HG02981 (cell line): ENCODE results near the gene GGT5.
"Not testable (repeated sequence)": the region's sequence is repeated elsewhere in the genome, so short reads cannot be mapped to it uniquely, and the experiment has no call there.

Experiments used
- ATAC-seq: cut with Tn5 transposase; IDR thresholded peaks from one replicate; pipeline ENCODE4 v1.9.1; 2021; ENCODE audit warnings: mild to moderate bottlenecking, moderate library complexity; ENCODE audit not compliant: unreplicated experiment

GGT5 gene

DNA sequence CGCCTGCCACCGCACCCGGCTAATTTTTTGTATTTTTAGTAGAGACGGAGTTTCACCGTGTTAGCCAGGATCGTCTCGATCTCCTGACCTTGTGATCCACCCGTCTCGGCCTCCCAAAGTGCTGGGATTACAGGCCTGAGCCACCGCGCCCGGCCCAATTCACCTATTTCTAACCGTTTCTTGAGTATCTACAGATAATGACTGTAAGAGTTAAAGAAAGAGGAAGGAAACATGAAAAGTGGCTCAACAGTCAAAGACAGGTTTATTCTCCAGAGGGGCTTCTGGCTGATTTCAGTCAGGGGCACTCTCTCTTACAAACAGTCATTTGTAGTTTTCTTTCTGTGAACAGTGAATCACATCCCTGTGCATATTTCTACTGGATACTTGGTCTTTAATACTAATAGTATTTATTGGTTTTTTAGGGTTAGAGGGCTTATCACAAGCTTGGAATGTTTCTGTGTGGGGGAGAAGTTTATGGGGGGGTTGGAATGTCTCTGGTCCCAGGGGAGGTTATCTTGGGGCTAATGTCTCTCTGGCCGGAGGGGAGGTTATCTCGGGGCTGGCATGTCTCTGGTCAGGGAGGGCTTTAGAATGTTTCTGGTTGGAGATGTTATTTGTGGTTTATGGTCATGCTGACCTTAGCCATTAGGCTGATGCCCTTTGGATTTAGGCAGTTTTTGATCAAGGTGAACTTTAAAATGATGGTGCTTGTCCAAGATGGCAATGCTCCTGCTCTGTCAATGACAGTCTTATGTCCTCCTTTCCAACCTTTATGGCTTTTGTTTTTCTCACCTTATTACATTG, 38.2 kb downstream of the GGT5 start:
- not testable (repeated sequence) for ATAC-seq

DNA sequence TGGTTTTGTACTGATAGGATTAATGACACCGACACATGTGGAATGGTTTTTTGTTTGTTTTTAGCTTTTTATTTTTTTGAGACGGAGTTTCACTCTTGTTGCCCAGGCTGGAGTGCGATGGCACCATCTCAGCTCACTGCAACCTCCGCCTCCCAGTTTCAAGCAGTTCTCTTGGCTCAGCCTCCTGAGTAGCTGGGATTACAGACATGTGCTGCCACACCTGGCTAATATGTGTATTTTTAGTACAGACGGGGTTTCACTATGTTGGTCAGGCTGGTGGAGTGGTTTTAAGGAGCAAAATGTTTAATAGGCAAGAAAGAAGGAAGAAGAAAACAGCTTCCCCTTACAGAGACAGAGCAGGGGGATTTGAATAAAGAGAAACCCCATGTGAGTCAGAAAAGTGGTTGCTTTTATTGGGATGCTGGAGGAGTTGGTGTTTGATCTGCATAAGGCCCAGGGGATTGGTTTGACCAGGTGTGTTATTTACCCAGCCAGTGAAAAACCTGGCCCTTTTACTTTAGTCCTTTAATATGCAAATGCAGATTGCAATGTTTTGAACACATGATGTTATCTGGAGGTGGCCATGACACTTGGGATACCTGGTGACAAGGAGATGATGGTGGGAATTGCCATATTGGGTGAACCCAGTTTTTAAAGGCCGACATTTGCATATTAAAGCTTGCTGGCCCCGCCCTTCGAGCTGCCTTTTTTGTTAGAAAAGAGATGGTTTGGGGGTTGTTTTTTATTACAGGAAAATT, 39.3 kb downstream of the GGT5 start:
- ATAC-seq = no peak

DNA sequence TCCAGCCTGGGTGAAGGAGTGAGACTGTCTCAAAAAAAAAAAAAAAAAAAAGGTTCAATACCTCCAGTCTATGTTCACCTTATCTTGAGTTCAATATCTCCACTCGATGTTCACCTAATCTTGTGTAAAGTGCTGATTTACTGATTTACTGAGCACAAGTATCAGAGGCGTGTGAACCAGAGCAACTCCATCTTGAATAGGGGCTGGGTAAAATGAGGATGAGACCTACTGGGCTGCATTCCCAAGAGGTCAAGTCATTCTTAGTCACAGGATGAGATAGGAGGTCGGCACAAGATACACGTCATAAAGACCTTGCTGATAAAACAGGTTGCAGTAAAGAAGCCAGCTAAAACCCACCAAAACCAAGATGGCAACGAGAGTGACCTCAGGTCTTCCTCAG, 41.0 kb downstream of the GGT5 start:
- not testable (repeated sequence) for ATAC-seq

DNA sequence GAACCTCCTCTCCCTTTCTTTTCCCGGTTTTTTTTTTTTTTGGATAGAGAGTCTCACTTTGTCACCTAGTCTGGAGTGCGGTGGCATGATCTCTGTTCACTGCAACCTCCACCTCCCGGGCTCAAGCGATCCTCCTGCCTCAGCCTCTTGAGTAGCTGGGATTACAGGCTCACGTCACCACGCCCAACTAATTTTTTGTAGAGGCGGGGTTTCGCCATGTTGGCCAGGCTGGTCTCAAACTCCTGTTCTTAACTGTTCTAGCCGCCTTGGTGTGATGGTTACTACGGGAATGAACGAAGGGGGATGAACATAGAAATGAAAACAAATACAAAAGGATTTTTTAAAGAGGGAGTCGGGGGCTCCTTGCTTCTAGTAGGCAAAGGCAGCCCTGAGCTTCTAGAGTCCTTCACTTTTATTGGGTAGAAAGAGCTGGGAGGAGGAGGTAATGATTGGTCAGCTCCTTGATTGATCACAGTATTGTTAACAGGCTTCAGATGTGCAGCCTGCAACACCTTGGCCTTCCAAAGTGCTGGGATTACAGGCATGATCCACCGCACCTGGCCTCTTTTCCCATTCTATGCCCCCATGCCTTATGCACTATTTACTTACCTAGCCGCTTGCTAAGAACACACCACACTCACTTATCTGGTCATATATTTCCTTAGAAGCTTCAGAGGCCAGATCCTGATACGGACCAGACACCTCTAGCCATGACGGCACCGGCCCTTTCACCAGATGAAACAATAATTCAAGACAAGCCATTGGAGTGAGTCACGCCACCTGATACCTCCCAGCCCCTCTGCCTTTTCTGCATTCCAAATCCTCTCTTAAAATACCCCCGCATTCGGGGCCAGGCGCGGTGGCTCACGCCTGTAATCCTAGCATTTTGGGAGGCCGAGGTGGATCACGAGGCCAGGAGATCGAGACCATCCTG, 42.9 kb downstream of the GGT5 start:
- ATAC-seq = no peak

DNA sequence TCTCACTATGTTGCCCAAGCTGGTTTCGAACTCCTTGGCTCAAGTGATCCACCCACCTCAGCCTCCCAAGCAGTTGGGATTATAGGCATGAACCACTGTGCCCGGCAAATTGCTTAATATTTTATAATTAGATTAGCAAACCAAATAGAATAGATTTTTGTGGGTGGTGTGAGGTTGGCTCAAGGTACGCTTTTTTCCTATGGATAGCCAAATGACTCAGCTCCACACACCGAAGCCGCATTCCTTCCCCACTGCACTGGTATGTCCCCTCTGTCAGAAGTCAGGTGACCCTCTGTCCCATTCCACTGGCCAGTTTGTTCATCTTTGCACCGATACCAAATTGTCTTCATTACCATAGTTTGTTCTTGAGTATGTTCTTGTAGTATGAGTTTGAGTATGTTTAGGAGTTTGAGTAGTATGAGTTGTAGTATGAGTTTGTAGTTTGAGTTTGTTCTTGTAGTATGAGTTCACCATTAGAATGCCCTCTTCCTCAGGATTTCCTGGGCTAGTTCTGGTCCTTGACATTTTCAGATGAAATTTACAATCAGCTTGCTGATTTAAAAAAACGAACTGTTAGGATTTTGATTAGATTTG, 44.2 kb downstream of the GGT5 start:
- ATAC-seq = no peak

DNA sequence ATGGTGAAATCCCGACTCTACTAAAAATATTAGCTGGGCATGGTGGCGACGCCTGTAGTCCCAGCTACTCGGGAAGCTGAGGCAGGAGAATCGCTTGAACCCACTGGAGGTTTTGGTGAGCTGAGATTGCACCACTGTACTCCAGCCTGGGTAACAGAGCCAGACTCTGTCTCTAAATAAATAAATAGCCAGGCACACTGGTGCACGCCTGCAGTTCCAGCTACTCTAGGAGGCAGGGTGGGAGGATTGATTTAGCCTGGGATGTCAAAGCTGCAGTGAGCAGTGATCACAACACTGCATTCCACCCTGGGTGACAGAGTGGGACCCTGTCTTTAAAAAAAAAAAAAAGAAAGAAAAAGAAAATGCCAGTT, 46.2 kb downstream of the GGT5 start:
- ATAC-seq = no peak

DNA sequence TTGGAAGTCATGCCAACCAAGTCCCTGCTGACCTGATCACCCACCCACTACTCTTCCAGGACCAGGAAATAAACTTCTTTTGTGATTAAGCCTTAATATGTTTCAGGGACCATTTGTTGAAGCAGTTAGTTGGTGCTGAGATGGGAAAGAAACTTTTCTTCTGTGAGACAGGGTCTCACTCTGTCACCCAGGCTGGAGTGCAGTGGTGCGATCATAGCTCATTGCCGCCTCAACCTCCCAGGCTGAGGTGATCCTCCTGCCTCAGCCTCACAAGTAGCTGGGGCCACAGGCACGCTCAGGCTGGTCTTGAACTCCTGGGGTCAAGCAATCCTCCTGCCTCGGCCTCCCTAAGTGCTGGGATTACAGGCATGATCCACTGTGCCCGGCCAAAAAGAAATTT, 53.0 kb downstream of the GGT5 start:
- no peak for ATAC-seq

DNA sequence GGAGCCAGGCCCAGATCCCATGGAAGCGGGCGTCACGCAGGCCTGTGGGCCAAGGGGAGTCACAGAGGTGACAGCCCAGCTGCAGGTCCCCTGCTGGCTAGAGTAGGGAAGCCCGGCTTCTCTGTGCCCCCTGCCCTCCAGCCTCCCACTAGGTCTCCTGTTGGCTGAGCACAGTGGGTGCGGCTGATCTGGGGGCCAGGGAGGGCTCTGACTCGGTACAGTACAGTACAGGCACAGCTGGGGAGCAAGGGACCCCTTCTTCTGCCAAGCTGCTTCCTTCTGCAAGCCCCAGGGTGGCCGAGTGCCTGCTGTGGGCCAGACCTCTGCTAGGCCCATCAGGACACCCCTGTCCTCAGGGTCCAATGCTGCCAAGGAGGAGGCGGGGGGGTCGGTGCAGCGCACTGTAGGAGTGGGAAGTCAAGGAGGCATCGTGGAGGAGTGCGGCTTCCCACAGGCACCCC, 53.5 kb downstream of the GGT5 start:
- no peak for ATAC-seq

DNA sequence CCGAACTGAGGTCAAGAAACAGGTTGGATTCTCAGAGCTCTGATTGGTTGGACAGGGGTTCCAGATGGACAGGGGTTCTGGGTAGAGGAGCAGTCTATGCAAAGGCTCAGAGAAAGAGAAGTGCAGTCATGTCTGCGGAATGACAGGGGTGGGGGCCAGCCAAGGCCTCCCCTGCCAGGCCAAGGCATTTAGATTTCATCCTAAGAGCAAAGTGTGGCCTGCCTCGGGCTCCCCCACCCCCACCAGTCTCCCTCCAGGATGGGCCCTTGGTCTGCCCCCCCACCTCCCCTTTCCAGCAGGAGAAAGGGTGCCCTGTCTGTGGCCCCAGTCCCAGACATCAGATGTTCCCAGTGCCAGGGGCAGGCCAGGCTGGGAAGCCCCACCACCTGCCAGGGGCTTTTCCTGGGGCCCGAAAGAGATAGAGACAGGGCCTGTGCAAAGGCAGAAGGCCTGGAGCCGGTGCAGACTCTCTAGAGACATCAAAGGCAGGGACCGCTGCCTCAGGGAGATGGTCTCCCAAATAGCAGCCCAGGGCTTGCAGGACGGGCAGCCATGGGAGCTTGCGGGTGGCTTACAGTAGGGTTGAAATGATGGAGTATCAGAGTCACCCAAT, 54.2 kb downstream of the GGT5 start:
- no peak for ATAC-seq

DNA sequence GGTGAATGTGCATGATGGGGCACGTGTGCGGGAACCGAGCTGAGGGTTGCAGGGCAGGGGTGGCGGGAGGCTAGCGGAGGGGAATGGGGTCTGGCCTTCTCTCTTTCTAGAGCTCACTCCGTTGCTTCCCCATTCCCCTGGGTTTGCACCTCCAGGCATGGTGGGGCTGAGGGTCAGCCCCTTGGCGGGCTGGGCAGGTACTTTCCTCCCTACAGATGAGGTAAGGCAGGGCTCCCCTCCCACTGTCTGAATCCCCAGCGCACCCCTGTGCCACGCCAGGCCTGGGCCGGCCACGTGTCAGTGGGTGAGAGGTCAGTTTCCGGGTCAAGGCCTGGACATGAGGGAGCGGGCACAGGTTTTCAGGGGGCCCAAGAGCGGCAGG, 54.7 kb downstream of the GGT5 start:
- no peak for ATAC-seq

DNA sequence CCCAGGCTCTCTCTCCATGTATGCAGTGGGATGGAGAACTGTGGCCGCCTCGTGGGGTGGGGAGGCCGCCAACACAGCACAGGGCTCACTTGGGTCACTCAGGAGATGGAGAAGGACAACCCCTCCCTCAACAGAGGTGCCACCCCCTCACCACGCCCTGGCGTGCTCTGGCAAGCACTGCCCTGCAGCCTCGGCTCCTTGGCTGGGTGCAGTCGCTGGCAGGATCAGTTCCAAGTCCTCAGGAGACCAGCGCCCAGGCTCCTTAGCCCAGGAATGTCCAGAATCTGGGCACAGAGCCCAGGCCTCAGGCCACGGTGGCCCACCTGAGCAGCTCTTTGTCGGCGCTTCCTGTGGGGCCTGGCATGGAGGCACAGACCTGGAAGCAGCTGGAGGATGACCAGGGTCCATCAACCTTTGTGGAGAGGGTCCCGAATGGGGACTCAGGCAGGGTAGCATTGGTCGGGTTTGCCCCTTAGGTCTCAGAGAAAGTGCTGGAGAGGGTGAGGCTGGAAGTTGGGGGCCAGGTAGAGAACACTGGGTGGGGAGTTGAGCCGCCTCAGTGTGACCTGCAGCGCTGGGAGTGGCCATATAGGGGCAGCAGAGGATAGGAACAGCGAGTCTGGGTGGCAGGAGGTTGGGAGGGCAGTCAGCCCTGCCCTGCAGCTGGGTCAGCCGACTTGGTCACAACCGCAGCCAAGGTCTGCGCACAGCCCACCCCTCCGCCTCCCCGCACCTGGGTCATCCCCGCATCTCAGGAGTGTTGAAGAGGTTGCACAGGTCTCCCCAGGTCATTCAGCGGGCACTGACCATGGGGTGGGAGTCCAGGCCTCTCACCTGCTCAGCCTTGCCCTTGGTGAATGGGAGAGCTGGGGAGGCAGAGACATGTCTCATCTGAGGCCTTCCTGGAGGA, 55.4 kb downstream of the GGT5 start:
- no peak for ATAC-seq

DNA sequence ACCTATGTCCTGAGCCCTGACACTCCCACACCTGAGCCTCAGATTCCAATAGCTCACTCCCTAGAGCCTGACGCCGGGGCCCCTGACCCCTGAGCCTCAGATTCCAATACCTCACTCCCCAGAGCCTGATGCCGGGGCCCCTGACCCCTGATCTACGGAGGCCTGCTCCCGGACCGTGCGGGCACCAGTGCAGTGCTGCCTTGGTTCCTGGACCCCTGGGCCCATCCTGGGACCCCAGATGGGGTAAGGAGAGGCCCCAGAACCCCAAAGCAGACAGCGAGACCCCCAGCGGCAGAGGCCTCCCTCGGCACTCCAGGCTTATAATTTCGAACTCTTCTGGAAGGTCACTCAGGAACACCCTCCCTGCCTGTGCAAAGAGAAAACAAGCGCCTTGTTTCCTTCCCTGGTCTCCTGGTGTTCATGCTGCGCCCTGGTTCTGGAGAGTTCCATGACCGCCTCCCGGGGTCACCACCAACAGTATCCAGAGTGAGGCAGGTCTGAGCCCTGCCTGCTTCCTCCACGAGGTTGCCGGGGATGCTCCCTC, 56.1 kb downstream of the GGT5 start:
- no peak for ATAC-seq

DNA sequence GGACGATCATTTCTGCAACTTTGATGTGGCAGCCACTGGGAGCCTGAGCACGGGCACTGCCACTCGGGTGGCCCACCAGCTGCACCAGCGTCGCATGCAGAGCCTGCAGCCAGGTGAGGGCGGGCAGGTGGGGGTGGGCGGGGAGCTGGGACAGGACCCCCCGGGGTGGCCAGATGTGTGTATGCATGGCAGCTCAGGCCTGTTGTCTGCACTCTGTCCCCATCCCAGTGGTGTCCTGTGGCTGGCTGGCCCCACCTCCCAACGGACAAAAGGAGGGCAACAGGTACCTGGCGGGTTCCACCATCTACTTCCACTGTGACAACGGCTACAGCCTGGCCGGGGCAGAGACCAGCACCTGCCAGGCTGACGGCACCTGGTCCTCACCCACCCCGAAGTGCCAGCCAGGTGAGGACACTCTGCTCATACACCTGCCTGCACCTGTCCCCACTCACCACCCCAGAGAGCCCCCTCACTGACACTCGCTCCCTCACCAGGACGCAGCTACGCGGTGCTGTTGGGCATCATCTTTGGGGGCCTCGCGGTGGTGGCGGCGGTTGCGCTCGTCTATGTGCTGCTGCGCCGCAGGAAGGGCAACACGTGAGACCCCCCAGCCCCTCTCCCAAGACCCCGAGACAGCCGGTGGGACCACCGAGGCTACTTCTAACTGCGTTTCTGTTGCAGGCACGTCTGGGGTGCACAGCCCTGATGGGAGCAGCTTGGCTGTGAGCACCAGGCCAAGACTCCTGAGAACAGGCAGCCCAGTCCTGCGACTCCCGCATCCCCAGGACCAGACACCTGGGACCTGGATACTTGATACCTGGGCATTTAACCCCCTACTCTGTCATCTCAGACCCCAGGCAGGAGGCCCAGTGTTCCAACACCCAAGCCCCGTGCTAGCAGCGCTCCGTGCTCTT, 56.9 kb downstream of the GGT5 start:
- no peak for ATAC-seq

DNA sequence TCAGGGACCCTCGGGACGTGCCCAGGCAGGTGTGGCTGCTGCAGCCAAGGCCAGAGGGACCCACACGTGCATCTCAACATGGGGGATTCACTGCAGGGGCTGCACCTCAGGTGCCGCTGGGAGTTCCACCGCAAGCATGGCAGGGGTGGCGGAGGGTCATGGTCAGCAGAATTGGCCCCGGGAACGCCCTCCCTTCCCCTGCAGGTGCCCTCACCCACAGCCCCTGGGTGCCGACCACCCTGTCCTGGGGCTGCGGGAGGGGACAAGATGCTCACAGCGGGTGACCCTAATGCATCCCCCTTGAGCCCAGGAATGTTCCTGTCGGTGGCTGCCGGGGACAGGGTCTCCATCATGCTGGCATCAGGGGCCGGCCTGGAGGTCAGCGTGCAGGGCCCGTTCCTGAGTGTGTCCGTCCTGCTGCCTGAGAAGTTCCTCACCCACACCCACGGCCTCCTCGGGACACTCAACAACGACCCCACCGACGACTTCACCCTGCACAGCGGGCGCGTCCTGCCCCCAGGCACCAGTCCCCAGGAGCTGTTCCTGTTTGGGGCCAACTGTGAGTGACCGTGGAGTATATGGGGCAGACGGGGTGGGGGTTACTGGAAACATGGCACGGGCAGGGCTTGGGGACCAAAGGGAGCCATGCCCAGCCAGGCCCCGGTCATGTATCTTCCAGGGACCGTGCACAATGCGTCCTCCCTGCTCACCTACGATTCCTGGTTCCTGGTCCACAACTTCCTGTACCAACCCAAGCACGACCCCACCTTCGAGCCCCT, 57.8 kb downstream of the GGT5 start:
- ATAC-seq = no peak

DNA sequence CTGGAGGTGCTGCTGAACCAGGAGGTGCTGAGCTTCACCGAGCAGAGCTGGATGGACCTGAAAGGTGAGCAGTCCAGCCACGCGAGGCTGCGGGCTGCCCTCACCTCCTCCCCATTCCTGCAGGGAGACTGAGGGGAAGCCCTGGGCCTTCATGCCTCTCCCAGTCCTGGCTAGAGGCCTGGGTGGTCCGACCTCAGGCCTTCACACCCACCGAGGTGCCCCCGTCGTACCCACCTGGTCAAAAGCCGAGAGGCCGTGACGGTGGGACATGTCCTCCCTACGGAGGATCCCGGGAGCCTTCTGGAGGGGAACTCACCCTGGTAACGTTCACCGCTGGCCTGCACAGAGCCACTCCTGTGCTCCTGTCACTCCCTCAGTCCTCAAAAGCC, 58.5 kb downstream of the GGT5 start:
- ATAC-seq = no peak

DNA sequence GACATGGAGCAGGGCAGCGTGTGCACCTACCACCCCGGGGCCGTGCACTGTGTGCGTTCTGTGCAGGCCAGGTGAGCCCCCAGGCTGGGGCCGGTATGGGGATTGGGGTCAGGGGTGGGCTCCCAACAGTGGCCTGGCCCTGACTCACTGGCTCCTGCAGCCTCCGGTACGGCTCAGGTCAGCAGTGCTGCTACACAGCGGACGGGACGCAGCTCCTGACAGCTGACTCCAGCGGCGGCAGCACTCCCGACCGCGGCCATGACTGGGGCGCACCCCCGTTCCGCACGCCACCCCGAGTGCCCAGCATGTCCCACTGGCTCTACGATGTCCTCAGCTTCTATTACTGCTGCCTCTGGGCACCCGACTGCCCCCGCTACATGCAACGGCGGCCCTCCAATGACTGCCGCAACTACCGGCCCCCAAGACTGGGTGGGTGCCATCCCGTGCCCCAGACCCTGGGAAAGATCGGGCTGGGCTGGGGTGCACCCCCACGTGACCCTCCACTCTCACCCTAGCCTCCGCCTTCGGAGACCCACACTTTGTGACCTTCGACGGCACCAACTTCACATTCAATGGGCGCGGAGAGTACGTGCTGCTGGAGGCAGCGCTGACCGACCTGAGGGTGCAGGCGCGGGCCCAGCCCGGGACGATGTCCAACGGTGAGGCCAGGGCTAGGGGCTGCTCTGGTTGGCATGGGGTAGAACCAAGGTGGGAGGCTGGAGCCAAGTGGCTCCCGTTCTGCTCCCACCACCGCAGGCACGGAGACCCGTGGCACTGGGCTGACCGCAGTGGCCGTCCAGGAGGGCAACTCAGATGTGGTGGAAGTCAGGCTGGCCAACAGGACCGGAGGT, 59.2 kb downstream of the GGT5 start:
- ATAC-seq = no peak
